Ishikawa (cell line): Measurements from ENCODE around the gene UBAC2.

Source experiments
- CEBPB ChIP-seq: IDR thresholded peaks from 2 replicates; pipeline ENCODE4 v1.6.1; 2012
- EGR1 ChIP-seq: IDR thresholded peaks from 2 replicates; pipeline ENCODE4 v1.6.1; 2012
- EP300 ChIP-seq: IDR thresholded peaks from 2 replicates; pipeline ENCODE4 v1.6.1; 2012; ENCODE audit warnings: borderline replicate concordance
- FOXM1 ChIP-seq: IDR thresholded peaks from 2 replicates; pipeline ENCODE4 v1.6.1; 2012; ENCODE audit warnings: low read depth, borderline replicate concordance
- MAX ChIP-seq: IDR thresholded peaks from 2 replicates; pipeline ENCODE4 v1.6.1; 2012
- NFIC ChIP-seq: IDR thresholded peaks from 2 replicates; pipeline ENCODE4 v1.6.1; 2012
- TF ChIP-seq, protein P1 (sequence below): IDR thresholded peaks from 2 replicates; pipeline ENCODE4 v1.6.1; 2012; ENCODE audit warnings: low read depth, mild to moderate bottlenecking

DNA sequence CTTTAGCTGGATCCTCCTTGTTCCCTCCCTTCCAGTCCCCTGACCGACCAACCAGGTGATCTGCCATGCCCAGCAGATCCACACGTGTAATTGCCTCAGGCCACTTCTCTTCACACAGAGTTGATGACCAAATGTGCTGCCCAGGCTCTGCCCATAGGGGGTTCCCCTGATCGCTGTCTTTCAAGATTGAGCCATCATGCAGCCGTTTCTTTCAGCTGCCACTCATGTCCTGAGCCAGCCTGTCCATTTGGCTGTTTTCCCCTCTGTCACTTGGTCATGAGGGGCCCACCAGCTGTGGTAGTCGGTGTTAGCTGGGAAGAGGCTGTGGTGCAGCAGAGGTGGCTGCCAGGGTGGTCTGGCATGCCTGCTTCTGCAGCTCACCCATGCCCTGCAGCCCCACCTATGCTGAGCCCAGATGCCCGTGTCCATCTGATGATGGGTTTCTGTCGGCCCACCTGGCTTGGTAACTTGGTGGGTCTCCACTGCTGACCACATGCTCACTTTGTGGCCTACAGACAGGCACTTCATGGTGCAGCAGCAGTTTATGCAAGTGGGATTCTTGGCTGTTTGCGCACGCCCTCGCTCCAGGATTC is 142.2 kb downstream of the UBAC2 start:
- TF ChIP-seq FOXM1 (no peak), NFIC (no peak), EP300 (no peak), EGR1 (no peak), CEBPB (no peak), MAX (no peak)
- TF ChIP-seq, protein P1, sequence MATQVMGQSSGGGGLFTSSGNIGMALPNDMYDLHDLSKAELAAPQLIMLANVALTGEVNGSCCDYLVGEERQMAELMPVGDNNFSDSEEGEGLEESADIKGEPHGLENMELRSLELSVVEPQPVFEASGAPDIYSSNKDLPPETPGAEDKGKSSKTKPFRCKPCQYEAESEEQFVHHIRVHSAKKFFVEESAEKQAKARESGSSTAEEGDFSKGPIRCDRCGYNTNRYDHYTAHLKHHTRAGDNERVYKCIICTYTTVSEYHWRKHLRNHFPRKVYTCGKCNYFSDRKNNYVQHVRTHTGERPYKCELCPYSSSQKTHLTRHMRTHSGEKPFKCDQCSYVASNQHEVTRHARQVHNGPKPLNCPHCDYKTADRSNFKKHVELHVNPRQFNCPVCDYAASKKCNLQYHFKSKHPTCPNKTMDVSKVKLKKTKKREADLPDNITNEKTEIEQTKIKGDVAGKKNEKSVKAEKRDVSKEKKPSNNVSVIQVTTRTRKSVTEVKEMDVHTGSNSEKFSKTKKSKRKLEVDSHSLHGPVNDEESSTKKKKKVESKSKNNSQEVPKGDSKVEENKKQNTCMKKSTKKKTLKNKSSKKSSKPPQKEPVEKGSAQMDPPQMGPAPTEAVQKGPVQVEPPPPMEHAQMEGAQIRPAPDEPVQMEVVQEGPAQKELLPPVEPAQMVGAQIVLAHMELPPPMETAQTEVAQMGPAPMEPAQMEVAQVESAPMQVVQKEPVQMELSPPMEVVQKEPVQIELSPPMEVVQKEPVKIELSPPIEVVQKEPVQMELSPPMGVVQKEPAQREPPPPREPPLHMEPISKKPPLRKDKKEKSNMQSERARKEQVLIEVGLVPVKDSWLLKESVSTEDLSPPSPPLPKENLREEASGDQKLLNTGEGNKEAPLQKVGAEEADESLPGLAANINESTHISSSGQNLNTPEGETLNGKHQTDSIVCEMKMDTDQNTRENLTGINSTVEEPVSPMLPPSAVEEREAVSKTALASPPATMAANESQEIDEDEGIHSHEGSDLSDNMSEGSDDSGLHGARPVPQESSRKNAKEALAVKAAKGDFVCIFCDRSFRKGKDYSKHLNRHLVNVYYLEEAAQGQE, result no peak
